Activated naive CD8-positive, alpha-beta T cell (primary cell): Measurements from ENCODE around the gene NFAM1.

Source experiments
- H3K27ac Mint-ChIP-seq: one replicate; pipeline ENCODE4 v1.8.0; 2021; ENCODE audit warnings: mixed read lengths
- H3K27me3 Mint-ChIP-seq: one replicate; pipeline ENCODE4 v1.8.0; 2021; ENCODE audit warnings: mixed read lengths
- H3K36me3 Mint-ChIP-seq: one replicate; pipeline ENCODE4 v1.8.0; 2021; ENCODE audit warnings: mixed read lengths
- H3K4me1 Mint-ChIP-seq: one replicate; pipeline ENCODE4 v1.8.0; 2021; ENCODE audit warnings: low read depth, mixed read lengths
- H3K4me3 Mint-ChIP-seq: one replicate; pipeline ENCODE4 v1.8.0; 2021; ENCODE audit warnings: mild to moderate bottlenecking, mixed read lengths
- H3K9me3 Mint-ChIP-seq: one replicate; pipeline ENCODE4 v1.8.0; 2021; ENCODE audit warnings: low read depth, mixed read lengths

The NFAM1 gene

GRCh38 chr22:42432020-42432596, at the start of gene NFAM1:
NFAM1 (minus strand) TSS chr22:42432403; CDS start chr22:42432357, 46 bp downstream.
- Mint-ChIP-seq H3K4me3 (no peak within 1 kb of the TSS), H3K9me3 (no peaks in the 10 kb centered on the region), H3K27ac (no peak within 1 kb of the TSS), H3K36me3 (no peaks in the 10 kb centered on the region), H3K27me3 (peaks cover 4% of the 10 kb centered on the region), H3K4me1 (no peaks in the 10 kb centered on the region)

GRCh38 chr22:42475122-42475521, 42.9 kb upstream of the NFAM1 start:
- H3K9me3 Mint-ChIP-seq = no peaks in the 10 kb centered on the region

GRCh38 chr22:42473484-42474193, 41.4 kb upstream of the NFAM1 start:
- Mint-ChIP-seq H3K27me3 (no peaks in the 10 kb centered on the region), H3K36me3 (no peaks in the 10 kb centered on the region), H3K27ac (no peak overlapping the region), H3K4me1 (peaks cover 7% of the 10 kb centered on the region), H3K9me3 (no peaks in the 10 kb centered on the region), H3K4me3 (no peak overlapping the region)

More at GRCh38 chr22:42475122-42475521, 42.9 kb upstream of the NFAM1 start:
- Mint-ChIP-seq H3K27me3 (no peaks in the 10 kb centered on the region), H3K4me1 (peaks cover 11% of the 10 kb centered on the region), H3K27ac (no peak overlapping the region), H3K4me3 (no peak overlapping the region), H3K36me3 (no peaks in the 10 kb centered on the region)

- Mint-ChIP-seq H3K27ac (no peak overlapping the region), H3K9me3 (no peaks in the 10 kb centered on the region), H3K4me1 (peaks cover 2% of the 10 kb centered on the region), H3K36me3 (no peaks in the 10 kb centered on the region), H3K27me3 (no peaks in the 10 kb centered on the region), H3K4me3 (no peak overlapping the region)
These were observed 40.5 kb upstream of the NFAM1 start for GRCh38 chr22:42472671-42473070.

GRCh38 chr22:42471441-42471840, 39.2 kb upstream of the NFAM1 start:
- no peaks in the 10 kb centered on the region for H3K9me3 Mint-ChIP-seq
- no peaks in the 10 kb centered on the region for H3K36me3 Mint-ChIP-seq
- H3K27ac Mint-ChIP-seq = no peak overlapping the region
- no peaks in the 10 kb centered on the region for H3K4me1 Mint-ChIP-seq
- no peaks in the 10 kb centered on the region for H3K27me3 Mint-ChIP-seq
- H3K4me3 Mint-ChIP-seq = no peak overlapping the region

- H3K4me1 Mint-ChIP-seq = no peaks in the 10 kb centered on the region
- H3K27me3 Mint-ChIP-seq = no peaks in the 10 kb centered on the region
- H3K9me3 Mint-ChIP-seq = no peaks in the 10 kb centered on the region
- H3K4me3 Mint-ChIP-seq = no peak overlapping the region
- H3K27ac Mint-ChIP-seq = no peak overlapping the region
- no peaks in the 10 kb centered on the region for H3K36me3 Mint-ChIP-seq
These were observed 38.3 kb upstream of the NFAM1 start for GRCh38 chr22:42470366-42471082.

- no peak overlapping the region for H3K27ac Mint-ChIP-seq
- no peaks in the 10 kb centered on the region for H3K4me1 Mint-ChIP-seq
- peaks cover 2% of the 10 kb centered on the region for H3K27me3 Mint-ChIP-seq
- H3K36me3 Mint-ChIP-seq = no peaks in the 10 kb centered on the region
- H3K9me3 Mint-ChIP-seq = no peaks in the 10 kb centered on the region
- H3K4me3 Mint-ChIP-seq = no peak overlapping the region
These were observed 36.6 kb upstream of the NFAM1 start for GRCh38 chr22:42468841-42469240.

GRCh38 chr22:42462016-42462415, 29.8 kb upstream of the NFAM1 start:
- Mint-ChIP-seq H3K4me3 (no peak overlapping the region), H3K9me3 (no peaks in the 10 kb centered on the region), H3K27me3 (peaks cover 14% of the 10 kb centered on the region), H3K36me3 (no peaks in the 10 kb centered on the region), H3K4me1 (no peaks in the 10 kb centered on the region), H3K27ac (no peak overlapping the region)

- Mint-ChIP-seq H3K27me3 (peaks cover 14% of the 10 kb centered on the region), H3K9me3 (no peaks in the 10 kb centered on the region), H3K4me1 (no peaks in the 10 kb centered on the region), H3K27ac (no peak overlapping the region), H3K4me3 (no peak overlapping the region), H3K36me3 (no peaks in the 10 kb centered on the region)
These were observed 29.3 kb upstream of the NFAM1 start for GRCh38 chr22:42461511-42461910.

- H3K36me3 Mint-ChIP-seq = no peaks in the 10 kb centered on the region
- H3K4me3 Mint-ChIP-seq = no peak overlapping the region
- H3K27ac Mint-ChIP-seq = no peak overlapping the region
- H3K4me1 Mint-ChIP-seq = no peaks in the 10 kb centered on the region
- H3K9me3 Mint-ChIP-seq = no peaks in the 10 kb centered on the region
- peaks cover 12% of the 10 kb centered on the region for H3K27me3 Mint-ChIP-seq
These were observed 27.3 kb upstream of the NFAM1 start for GRCh38 chr22:42459287-42460063.

GRCh38 chr22:42452916-42453315, 20.7 kb upstream of the NFAM1 start:
- H3K4me1 Mint-ChIP-seq = no peaks in the 10 kb centered on the region
- no peaks in the 10 kb centered on the region for H3K36me3 Mint-ChIP-seq
- H3K9me3 Mint-ChIP-seq = no peaks in the 10 kb centered on the region
- H3K27me3 Mint-ChIP-seq = no peaks in the 10 kb centered on the region
- H3K27ac Mint-ChIP-seq = no peak overlapping the region
- no peak overlapping the region for H3K4me3 Mint-ChIP-seq

GRCh38 chr22:42452456-42452855, 20.3 kb upstream of the NFAM1 start:
- no peaks in the 10 kb centered on the region for H3K36me3 Mint-ChIP-seq
- H3K4me3 Mint-ChIP-seq = no peak overlapping the region
- H3K9me3 Mint-ChIP-seq = no peaks in the 10 kb centered on the region
- no peak overlapping the region for H3K27ac Mint-ChIP-seq
- H3K4me1 Mint-ChIP-seq = no peaks in the 10 kb centered on the region
- no peaks in the 10 kb centered on the region for H3K27me3 Mint-ChIP-seq

GRCh38 chr22:42451499-42452145, 19.4 kb upstream of the NFAM1 start:
- Mint-ChIP-seq H3K27ac (no peak overlapping the region), H3K9me3 (no peaks in the 10 kb centered on the region), H3K36me3 (no peaks in the 10 kb centered on the region), H3K4me1 (no peaks in the 10 kb centered on the region), H3K4me3 (no peak overlapping the region), H3K27me3 (no peaks in the 10 kb centered on the region)

GRCh38 chr22:42450862-42451261, 18.7 kb upstream of the NFAM1 start:
- Mint-ChIP-seq H3K4me3 (no peak overlapping the region), H3K36me3 (no peaks in the 10 kb centered on the region), H3K4me1 (no peaks in the 10 kb centered on the region), H3K27ac (no peak overlapping the region), H3K27me3 (no peaks in the 10 kb centered on the region), H3K9me3 (no peaks in the 10 kb centered on the region)
